ENCODE data around the gene LGSN.
"Not testable (repeated sequence)": the region's sequence is repeated elsewhere in the genome, so short reads cannot be mapped to it uniquely, and the experiment has no call there.

Gene LGSN

GRCh38 chr6:63303476-63303875 lies 16.3 kb downstream of the LGSN start:
- no peak for DNase-seq

GRCh38 chr6:63299667-63300066 lies 20.1 kb downstream of the LGSN start:
- DNase-seq, result no peak

GRCh38 chr6:63295553-63296194 lies 24.1 kb downstream of the LGSN start:
- DNase-seq, result no peak

GRCh38 chr6:63290492-63291058 lies 29.2 kb downstream of the LGSN start:
- DNase-seq, result no peak

- no peak for DNase-seq
These were observed 30.4 kb downstream of the LGSN start for GRCh38 chr6:63289269-63289872.

- DNase-seq, result no peak
These were observed 39.1 kb downstream of the LGSN start for GRCh38 chr6:63280639-63281180.

- DNase-seq, result no peak
These were observed 40.9 kb downstream of the LGSN start for GRCh38 chr6:63278916-63279315.

GRCh38 chr6:63275953-63276352 lies 43.8 kb downstream of the LGSN start:
- no peak for DNase-seq

- DNase-seq, result not testable (repeated sequence)
These were observed 44.9 kb downstream of the LGSN start for GRCh38 chr6:63274795-63275430.

- no peak for DNase-seq
These were observed 47.4 kb downstream of the LGSN start for GRCh38 chr6:63272397-63272796.

GRCh38 chr6:63269470-63269869 lies 50.3 kb downstream of the LGSN start:
- DNase-seq, result no peak

- DNase-seq, result no peak
These were observed 51.2 kb downstream of the LGSN start for GRCh38 chr6:63268574-63268973.

GRCh38 chr6:63267828-63268227 lies 52.0 kb downstream of the LGSN start:
- no peak for DNase-seq

- DNase-seq, result no peak
These were observed 52.7 kb downstream of the LGSN start for GRCh38 chr6:63267046-63267445.

- DNase-seq, result no peak
These were observed 56.3 kb downstream of the LGSN start for GRCh38 chr6:63263444-63263843.

GRCh38 chr6:63261820-63262219 lies 58.0 kb downstream of the LGSN start:
- no peak for DNase-seq

- DNase-seq, result no peak
These were observed 60.6 kb downstream of the LGSN start for GRCh38 chr6:63259153-63259552.

- DNase-seq, result no peak
These were observed 69.8 kb downstream of the LGSN start for GRCh38 chr6:63249875-63250482.

- DNase-seq, result no peak
These were observed 73.2 kb downstream of the LGSN start for GRCh38 chr6:63246581-63246980.

GRCh38 chr6:63245909-63246308 lies 73.9 kb downstream of the LGSN start:
- no peak for DNase-seq

- DNase-seq, result no peak
These were observed 74.4 kb downstream of the LGSN start for GRCh38 chr6:63245420-63245819.

- no peak for DNase-seq
These were observed 83.4 kb downstream of the LGSN start for GRCh38 chr6:63236398-63236817.

- DNase-seq, result not testable (repeated sequence)
These were observed 89.3 kb downstream of the LGSN start for GRCh38 chr6:63230511-63230910.

Measured in 8988T (cell line).